ENCODE data around the gene MVK.
A peak's percentile ranks its signal among the peaks of the same experiment; 100 is the strongest.

The MVK gene

DNA sequence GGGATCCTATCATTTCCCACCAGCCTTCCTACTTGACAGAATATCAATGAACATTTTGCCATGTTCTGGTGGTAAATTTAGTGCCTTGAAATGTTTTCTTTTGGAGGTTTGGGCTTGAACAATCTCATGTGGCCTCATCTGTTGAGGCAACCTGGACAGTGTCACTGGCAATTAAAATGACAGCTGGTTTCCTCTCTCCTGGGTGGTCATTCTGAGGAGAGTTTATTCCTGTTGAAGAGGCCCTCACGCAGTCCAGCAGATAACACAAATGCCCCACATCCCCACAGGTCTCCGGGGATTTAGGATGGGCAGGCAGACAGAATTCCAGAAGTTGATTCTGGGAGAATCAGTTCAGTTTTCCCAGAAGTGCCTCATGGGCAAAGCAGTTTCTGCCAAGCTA lies 42.2 kb upstream of the MVK start:
- TF ChIP-seq, protein P1, sequence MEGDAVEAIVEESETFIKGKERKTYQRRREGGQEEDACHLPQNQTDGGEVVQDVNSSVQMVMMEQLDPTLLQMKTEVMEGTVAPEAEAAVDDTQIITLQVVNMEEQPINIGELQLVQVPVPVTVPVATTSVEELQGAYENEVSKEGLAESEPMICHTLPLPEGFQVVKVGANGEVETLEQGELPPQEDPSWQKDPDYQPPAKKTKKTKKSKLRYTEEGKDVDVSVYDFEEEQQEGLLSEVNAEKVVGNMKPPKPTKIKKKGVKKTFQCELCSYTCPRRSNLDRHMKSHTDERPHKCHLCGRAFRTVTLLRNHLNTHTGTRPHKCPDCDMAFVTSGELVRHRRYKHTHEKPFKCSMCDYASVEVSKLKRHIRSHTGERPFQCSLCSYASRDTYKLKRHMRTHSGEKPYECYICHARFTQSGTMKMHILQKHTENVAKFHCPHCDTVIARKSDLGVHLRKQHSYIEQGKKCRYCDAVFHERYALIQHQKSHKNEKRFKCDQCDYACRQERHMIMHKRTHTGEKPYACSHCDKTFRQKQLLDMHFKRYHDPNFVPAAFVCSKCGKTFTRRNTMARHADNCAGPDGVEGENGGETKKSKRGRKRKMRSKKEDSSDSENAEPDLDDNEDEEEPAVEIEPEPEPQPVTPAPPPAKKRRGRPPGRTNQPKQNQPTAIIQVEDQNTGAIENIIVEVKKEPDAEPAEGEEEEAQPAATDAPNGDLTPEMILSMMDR (IDR thresholded peaks at IDR 0.05; ENCODE audit: low read depth, low read length), result no peak
- H3K27ac ChIP-seq, result peak overlapping the region; percentile 97
- no peak overlapping the region for H3K4me3 ChIP-seq (ENCODE audit: low read depth, low read length)
- H3K27me3 ChIP-seq (ENCODE audit: insufficient read depth, low read depth, severe bottlenecking), result no peaks in the 10 kb centered on the region
- no peaks in the 10 kb centered on the region for H3K9me3 ChIP-seq (ENCODE audit: severe bottlenecking)
- H3K36me3 ChIP-seq, result no peaks in the 10 kb centered on the region; the same call in none of the 2 replicates
- DNase-seq, result no peak

DNA sequence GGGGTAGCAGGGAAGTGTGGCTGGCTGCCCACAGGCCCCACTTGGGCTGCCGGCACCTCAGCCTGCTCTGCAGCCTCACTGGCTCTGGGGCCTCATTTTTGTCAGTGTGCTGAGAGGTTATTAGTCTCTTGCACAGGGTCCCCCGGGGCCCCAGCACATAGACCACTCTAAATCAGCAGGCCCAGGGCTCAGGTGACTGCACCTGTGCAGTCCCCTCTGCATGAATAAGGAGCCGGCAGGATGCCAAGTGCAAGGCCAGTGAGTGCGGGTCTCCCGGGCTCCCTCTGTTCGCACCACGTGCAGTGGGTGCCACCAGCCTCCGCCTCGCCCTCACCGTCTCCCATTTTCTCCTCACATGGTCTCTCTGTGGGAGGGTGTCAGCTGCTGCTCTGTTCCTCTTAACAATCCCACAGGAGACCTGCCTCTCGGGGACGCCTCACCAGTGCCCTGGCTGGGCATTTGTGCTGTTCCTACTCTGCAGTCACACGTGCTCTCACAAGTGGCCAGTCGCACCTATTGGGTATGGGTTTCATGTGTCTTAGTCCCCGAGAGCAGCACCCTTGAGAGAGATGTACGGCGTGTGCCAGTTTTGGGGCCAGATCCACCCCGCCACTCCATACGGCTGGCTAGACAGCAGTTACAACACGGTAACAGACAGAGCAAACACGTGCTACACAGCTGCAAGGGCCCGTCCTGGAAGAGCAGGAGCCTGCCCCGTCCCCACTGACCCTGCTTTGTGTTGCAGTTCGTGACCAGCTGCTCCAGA lies 40.7 kb upstream of the MVK start:
- no peaks in the 10 kb centered on the region; the same call in none of the 2 replicates for H3K36me3 ChIP-seq
- DNase-seq, result no peak
- no peaks in the 10 kb centered on the region for H3K27me3 ChIP-seq (ENCODE audit: insufficient read depth, low read depth, severe bottlenecking)
- H3K4me3 ChIP-seq (ENCODE audit: low read depth, low read length), result no peak overlapping the region
- no peak overlapping the region for H3K27ac ChIP-seq
- TF ChIP-seq, protein P1 (IDR thresholded peaks at IDR 0.05; ENCODE audit: low read depth, low read length), result no peak
- H3K9me3 ChIP-seq (ENCODE audit: severe bottlenecking), result no peaks in the 10 kb centered on the region

DNA sequence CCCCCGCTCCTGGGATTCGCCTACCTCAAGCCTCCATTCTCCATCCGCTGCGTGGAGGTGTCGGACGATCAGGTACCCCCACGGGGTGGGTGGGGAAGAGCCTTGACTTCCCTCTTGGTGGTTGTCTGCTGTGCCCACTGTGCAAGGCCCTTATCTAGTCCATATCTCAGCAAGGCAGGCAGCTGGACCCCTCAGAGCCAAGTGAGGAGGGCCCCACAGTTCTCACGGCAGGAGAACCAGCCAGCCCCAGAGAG lies 40.2 kb upstream of the MVK start:
- Histone ChIP-seq H3K27me3 (ENCODE audit: insufficient read depth, low read depth, severe bottlenecking) (no peaks in the 10 kb centered on the region), H3K27ac (no peak overlapping the region), H3K9me3 (ENCODE audit: severe bottlenecking) (no peaks in the 10 kb centered on the region), H3K36me3 (no peaks in the 10 kb centered on the region; the same call in none of the 2 replicates), H3K4me3 (ENCODE audit: low read depth, low read length) (no peak overlapping the region)
- DNase-seq, result no peak
- TF ChIP-seq, protein P1 (IDR thresholded peaks at IDR 0.05; ENCODE audit: low read depth, low read length), result no peak

DNA sequence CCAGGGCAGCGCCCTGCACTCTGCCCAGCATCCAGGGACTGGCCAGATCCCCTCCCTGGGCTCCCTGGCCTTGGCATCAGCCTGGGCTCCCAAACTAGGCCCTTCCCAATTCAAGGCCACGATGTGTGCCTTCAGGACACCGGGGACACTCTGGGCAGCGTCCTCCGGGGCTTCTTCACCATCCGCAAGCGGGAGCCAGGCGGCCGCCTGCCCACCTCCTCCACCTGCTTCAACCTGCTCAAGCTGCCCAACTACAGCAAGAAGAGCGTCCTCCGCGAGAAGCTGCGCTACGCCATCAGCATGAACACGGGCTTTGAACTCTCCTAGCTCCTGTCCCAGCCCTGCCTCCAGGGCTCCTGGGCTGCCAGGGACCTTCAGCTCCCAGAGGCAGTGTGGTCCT lies 39.1 kb upstream of the MVK start:
- Histone ChIP-seq H3K9me3 (ENCODE audit: severe bottlenecking) (no peaks in the 10 kb centered on the region), H3K27ac (no peak overlapping the region), H3K4me3 (ENCODE audit: low read depth, low read length) (no peak overlapping the region), H3K27me3 (ENCODE audit: insufficient read depth, low read depth, severe bottlenecking) (no peaks in the 10 kb centered on the region), H3K36me3 (no peaks in the 10 kb centered on the region; the same call in none of the 2 replicates)
- no peak for DNase-seq
- TF ChIP-seq, protein P1 (IDR thresholded peaks at IDR 0.05; ENCODE audit: low read depth, low read length), result no peak

DNA sequence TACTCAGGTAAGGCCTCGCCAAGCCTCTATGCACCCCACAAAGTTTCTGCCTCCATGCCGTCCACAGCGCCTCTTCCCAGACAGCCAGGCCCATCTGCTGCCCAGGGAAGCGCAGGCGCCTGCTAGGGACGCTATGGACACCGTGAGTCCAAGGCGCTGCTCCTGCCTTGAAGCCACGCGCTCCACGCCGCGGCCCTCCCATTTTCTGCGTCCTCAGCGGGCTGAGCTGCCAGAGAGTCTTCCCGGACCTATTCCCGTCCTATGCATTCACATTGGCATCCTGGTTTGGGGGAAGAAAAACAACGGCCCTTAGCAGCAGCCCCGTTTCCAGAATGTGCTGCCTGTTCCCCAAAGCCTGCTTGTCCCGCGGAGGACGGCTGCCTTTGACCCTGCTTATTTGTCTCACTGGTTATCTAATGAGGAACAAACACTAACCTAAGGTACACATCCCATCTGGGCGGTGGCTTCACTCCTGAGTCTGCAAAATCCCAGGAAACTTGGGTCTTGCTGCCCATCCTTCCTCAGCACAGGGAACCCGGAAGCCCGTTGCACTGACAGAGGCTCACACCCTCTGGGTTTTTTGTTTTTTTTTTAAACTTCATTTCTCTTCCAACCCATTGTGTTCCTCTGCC lies 38.2 kb upstream of the MVK start:
- TF ChIP-seq, protein P1 (IDR thresholded peaks at IDR 0.05; ENCODE audit: low read depth, low read length), result no peak
- DNase-seq, result no peak
- H3K4me3 ChIP-seq (ENCODE audit: low read depth, low read length), result no peak overlapping the region
- no peak overlapping the region for H3K27ac ChIP-seq
- H3K27me3 ChIP-seq (ENCODE audit: insufficient read depth, low read depth, severe bottlenecking), result no peaks in the 10 kb centered on the region
- H3K9me3 ChIP-seq (ENCODE audit: severe bottlenecking), result no peaks in the 10 kb centered on the region
- H3K36me3 ChIP-seq, result no peaks in the 10 kb centered on the region; the same call in none of the 2 replicates
